ENCODE results near the gene C1S.
"Not testable (repeated sequence)": the region's sequence is repeated elsewhere in the genome, so short reads cannot be mapped to it uniquely, and the experiment has no call there.

C1S gene

GRCh38 chr12:7042842-7043241 is 17.7 kb upstream of the C1S start:
- TF ChIP-seq, protein P1, sequence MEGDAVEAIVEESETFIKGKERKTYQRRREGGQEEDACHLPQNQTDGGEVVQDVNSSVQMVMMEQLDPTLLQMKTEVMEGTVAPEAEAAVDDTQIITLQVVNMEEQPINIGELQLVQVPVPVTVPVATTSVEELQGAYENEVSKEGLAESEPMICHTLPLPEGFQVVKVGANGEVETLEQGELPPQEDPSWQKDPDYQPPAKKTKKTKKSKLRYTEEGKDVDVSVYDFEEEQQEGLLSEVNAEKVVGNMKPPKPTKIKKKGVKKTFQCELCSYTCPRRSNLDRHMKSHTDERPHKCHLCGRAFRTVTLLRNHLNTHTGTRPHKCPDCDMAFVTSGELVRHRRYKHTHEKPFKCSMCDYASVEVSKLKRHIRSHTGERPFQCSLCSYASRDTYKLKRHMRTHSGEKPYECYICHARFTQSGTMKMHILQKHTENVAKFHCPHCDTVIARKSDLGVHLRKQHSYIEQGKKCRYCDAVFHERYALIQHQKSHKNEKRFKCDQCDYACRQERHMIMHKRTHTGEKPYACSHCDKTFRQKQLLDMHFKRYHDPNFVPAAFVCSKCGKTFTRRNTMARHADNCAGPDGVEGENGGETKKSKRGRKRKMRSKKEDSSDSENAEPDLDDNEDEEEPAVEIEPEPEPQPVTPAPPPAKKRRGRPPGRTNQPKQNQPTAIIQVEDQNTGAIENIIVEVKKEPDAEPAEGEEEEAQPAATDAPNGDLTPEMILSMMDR (IDR thresholded peaks at IDR 0.05; ENCODE audit: borderline replicate concordance, control extremely low read depth, extremely low read depth, insufficient read depth, missing control alignments), result no peak
- in situ Hi-C loops (cut with MboI; ENCODE audit: low sequenced_read_pairs, unreplicated experiment), result no loop called here
- DNase-seq (ENCODE audit: low spot score), result no peak

DNA sequence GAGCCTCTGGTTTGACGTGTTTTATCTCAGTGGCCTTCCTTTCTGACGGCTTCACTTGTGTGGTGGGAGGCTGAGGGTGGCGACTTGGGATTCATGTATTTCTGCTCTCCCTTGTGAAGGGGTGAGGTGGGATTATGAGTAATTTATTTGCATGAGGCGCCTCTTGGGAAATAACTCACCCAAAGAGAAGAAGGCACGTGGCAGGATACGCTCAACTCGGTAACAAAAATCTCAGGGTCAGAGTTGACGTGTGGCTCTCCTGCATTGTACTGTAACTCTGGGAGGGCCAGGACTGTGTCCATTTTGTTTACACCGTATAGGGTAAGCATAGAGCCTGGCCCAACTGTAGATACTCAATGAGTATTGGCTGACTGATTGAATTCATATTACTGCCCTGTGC is 14.6 kb upstream of the C1S start:
- TF ChIP-seq, protein P1 (IDR thresholded peaks at IDR 0.05; ENCODE audit: borderline replicate concordance, control extremely low read depth, extremely low read depth, insufficient read depth, missing control alignments), result no peak
- in situ Hi-C loops (cut with MboI; ENCODE audit: low sequenced_read_pairs, unreplicated experiment), result no loop called here
- DNase-seq (ENCODE audit: low spot score), result no peak

DNA sequence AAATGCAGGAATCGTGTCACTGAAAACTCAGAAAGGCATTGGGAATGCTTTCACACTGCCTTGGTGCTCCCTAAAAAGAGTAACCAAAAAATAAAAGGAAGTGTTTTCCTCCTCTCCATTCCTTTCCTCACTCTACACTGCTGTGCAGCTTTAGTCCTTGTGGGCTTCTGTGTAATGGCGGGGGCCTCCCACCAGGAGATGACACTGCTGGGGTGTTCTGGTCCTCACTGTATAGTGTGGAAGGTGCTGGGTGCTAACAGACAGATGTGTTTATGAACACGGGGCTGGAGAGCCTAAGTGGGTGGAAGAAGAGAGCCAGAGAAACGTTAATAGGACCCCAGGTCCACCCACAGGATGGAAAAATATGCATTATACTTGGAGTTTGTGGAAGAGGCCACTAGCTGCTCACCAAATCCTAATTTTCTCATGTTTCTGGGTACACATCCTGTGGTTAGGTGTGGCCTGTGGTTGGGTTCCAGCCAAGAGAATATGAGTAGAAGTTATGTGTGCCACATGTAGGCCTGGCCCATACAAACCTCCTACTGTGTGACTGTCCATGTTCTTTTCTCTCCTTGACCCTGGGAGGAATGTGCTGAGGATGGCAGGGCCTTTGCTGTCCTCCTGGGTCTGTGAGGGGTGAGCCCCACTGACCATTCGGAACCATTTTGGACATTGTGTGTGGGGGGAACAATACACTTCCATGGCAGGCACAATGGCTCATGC is 14.0 kb upstream of the C1S start:
- TF ChIP-seq, protein P1 (IDR thresholded peaks at IDR 0.05; ENCODE audit: borderline replicate concordance, control extremely low read depth, extremely low read depth, insufficient read depth, missing control alignments), result no peak
- no peak for DNase-seq (ENCODE audit: low spot score)
- in situ Hi-C loops (cut with MboI; ENCODE audit: low sequenced_read_pairs, unreplicated experiment), result no loop called here

GRCh38 chr12:7047306-7047705 is 13.2 kb upstream of the C1S start:
- TF ChIP-seq, protein P1 (IDR thresholded peaks at IDR 0.05; ENCODE audit: borderline replicate concordance, control extremely low read depth, extremely low read depth, insufficient read depth, missing control alignments), result no peak
- no peak for DNase-seq (ENCODE audit: low spot score)
- in situ Hi-C loops (cut with MboI; ENCODE audit: low sequenced_read_pairs, unreplicated experiment), result no loop called here

GRCh38 chr12:7049445-7049951 is 11.0 kb upstream of the C1S start:
- in situ Hi-C loops (cut with MboI; ENCODE audit: low sequenced_read_pairs, unreplicated experiment), result not testable (repeated sequence)

DNA sequence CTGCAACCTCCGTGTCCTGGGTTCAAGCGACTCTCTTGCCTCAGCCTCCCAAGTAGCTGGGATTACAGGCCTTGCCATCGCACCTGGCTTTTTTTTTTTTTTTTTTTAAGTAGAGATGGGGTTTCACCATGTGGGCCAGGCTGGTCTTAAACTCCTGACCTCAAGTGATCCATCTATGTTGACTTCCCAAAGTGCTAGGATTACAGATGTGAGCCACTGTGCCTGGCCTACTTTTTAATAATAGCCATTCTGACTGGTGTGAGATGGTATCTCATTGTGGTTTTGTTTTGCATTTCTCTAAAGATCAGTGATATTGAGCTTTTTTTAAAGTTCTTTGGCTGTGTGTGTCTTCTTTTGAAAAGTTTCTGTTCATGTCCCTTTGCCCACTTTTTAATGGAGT is 10.5 kb upstream of the C1S start:
- DNase-seq (ENCODE audit: low spot score); in situ Hi-C loops (cut with MboI; ENCODE audit: low sequenced_read_pairs, unreplicated experiment): not testable (repeated sequence)

More at GRCh38 chr12:7049445-7049951, 11.0 kb upstream of the C1S start:
- DNase-seq (ENCODE audit: low spot score), result not testable (repeated sequence)

- DNase-seq (ENCODE audit: low spot score), result no peak
- TF ChIP-seq, protein P1 (IDR thresholded peaks at IDR 0.05; ENCODE audit: borderline replicate concordance, control extremely low read depth, extremely low read depth, insufficient read depth, missing control alignments), result no peak
- in situ Hi-C loops (cut with MboI; ENCODE audit: low sequenced_read_pairs, unreplicated experiment), result no loop called here
These were observed 5.6 kb upstream of the C1S start for GRCh38 chr12:7054925-7055324.

DNA sequence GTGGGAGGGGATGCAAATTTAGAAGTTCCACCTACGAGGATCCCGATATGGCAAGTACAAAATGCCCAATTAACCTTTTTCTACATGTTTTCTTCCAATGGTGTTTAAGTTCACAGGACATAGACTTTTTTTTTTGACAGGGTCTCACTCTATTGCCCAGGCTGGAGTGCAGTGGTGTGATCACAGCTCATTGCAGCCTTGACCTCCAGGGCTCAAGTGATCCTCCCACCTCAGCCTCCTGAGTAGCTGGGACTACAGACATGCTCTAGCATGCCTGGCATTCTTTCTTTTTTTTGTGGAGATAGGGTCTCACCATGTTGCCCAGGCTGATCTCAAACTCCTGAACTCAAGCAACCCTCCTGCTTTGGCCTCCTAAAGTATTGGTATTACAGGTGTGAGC is 4.8 kb upstream of the C1S start:
- in situ Hi-C loops (cut with MboI; ENCODE audit: low sequenced_read_pairs, unreplicated experiment); DNase-seq (ENCODE audit: low spot score): not testable (repeated sequence)

Data from GM13976 (cell line).